ENCODE results near the gene IFIH1.

Gene IFIH1

GRCh38 chr2:162317861-162318327, 590 bp downstream of the IFIH1 start:
- Histone ChIP-seq H3K4ac (ENCODE audit: low read depth in 1 of 2, low read length in 2 of 2) (no peak overlapping the region), H2AFZ (ENCODE audit: low read depth, low read length) (peak overlapping the region; percentile 98), H3K4me2 (ENCODE audit: low read length, poor library complexity, severe bottlenecking) (peak overlapping the region; percentile 35), H4K8ac (ENCODE audit: low read length) (peak overlapping the region; percentile 5), H4K91ac (ENCODE audit: low read length) (no peak overlapping the region), H3K18ac (ENCODE audit: low read depth in 1 of 2, low read length in 2 of 2) (no peak overlapping the region), H3K4me3 (ENCODE audit: insufficient read depth in 1 of 2, low read depth in 1 of 2, low read length in 2 of 2) (peak overlapping the region; percentile 76 to 98), H3K9me3 (ENCODE audit: control insufficient read depth, low read length) (no peaks in the 10 kb centered on the region), H2BK5ac (ENCODE audit: low read depth, low read length, poor library complexity, severe bottlenecking) (no peak overlapping the region), H3K4me1 (ENCODE audit: control insufficient read depth, insufficient read depth, low read depth, low read length) (peaks cover 5% of the 10 kb centered on the region), H2BK120ac (ENCODE audit: low read depth, low read length) (no peak overlapping the region), H3K23ac (ENCODE audit: low read length in 2 of 2) (no peak overlapping the region), H2BK12ac (ENCODE audit: low read length in 2 of 2) (no peak overlapping the region), H3K36me3 (ENCODE audit: control insufficient read depth in 1 of 2, insufficient read depth in 2 of 2, low read depth in 1 of 2, low read length in 2 of 2) (no peaks in the 10 kb centered on the region), H3K27me3 (ENCODE audit: control insufficient read depth in 1 of 2, insufficient read depth in 1 of 2, low read length in 2 of 2) (no peaks in the 10 kb centered on the region), H3K27ac (ENCODE audit: low read length, poor library complexity, severe bottlenecking) (no peak overlapping the region), H3K14ac (ENCODE audit: low read length in 2 of 2) (no peak overlapping the region), H2BK15ac (ENCODE audit: low read depth, poor library complexity, severe bottlenecking) (no peak overlapping the region), H3K9ac (ENCODE audit: low read length) (peak overlapping the region; percentile 89), H2AK5ac (ENCODE audit: low read length, severe bottlenecking) (no peak overlapping the region), H3K79me1 (replicated peaks; ENCODE audit: low read length, poor library complexity, severe bottlenecking) (no peaks in the 10 kb centered on the region)
- DNase-seq, result peak; percentile 31
- 55% methylated on average over 16 of the region's 16 CpGs for WGBS

- Histone ChIP-seq H2BK120ac (ENCODE audit: low read depth, low read length) (no peak overlapping the region), H3K27ac (ENCODE audit: low read length, poor library complexity, severe bottlenecking) (no peak overlapping the region), H3K4ac (ENCODE audit: low read depth in 1 of 2, low read length in 2 of 2) (no peak overlapping the region), H3K9me3 (ENCODE audit: control insufficient read depth, low read length) (no peaks in the 10 kb centered on the region), H2BK15ac (ENCODE audit: low read depth, poor library complexity, severe bottlenecking) (no peak overlapping the region), H3K4me2 (ENCODE audit: low read length, poor library complexity, severe bottlenecking) (peak overlapping the region; percentile 17), H3K79me1 (replicated peaks; ENCODE audit: low read length, poor library complexity, severe bottlenecking) (no peaks in the 10 kb centered on the region), H4K91ac (ENCODE audit: low read length) (no peak overlapping the region), H3K36me3 (ENCODE audit: control insufficient read depth in 1 of 2, insufficient read depth in 2 of 2, low read depth in 1 of 2, low read length in 2 of 2) (no peaks in the 10 kb centered on the region), H3K9ac (ENCODE audit: low read length) (peak overlapping the region; percentile 89), H3K23ac (ENCODE audit: low read length in 2 of 2) (no peak overlapping the region), H3K4me1 (ENCODE audit: control insufficient read depth, insufficient read depth, low read depth, low read length) (peaks cover 5% of the 10 kb centered on the region), H2BK12ac (ENCODE audit: low read length in 2 of 2) (no peak overlapping the region), H4K8ac (ENCODE audit: low read length) (no peak overlapping the region), H2BK5ac (ENCODE audit: low read depth, low read length, poor library complexity, severe bottlenecking) (no peak overlapping the region), H3K18ac (ENCODE audit: low read depth in 1 of 2, low read length in 2 of 2) (no peak overlapping the region), H3K4me3 (ENCODE audit: insufficient read depth in 1 of 2, low read depth in 1 of 2, low read length in 2 of 2) (peak overlapping the region in 1 of 2 experiments; percentile 98), H3K27me3 (ENCODE audit: control insufficient read depth in 1 of 2, insufficient read depth in 1 of 2, low read length in 2 of 2) (no peaks in the 10 kb centered on the region), H3K14ac (ENCODE audit: low read length in 2 of 2) (no peak overlapping the region), H2AFZ (ENCODE audit: low read depth, low read length) (no peak overlapping the region), H2AK5ac (ENCODE audit: low read length, severe bottlenecking) (no peak overlapping the region)
- 88% methylated on average over 2 of the region's 3 CpGs for WGBS
- no peak for DNase-seq
These were observed 1.3 kb downstream of the IFIH1 start for GRCh38 chr2:162317058-162317742.

GRCh38 chr2:162316590-162316989, 1.9 kb downstream of the IFIH1 start:
- no peaks in the 10 kb centered on the region for H3K79me1 ChIP-seq (replicated peaks; ENCODE audit: low read length, poor library complexity, severe bottlenecking)
- H2BK15ac ChIP-seq (ENCODE audit: low read depth, poor library complexity, severe bottlenecking), result no peak overlapping the region
- peaks cover 5% of the 10 kb centered on the region for H3K4me1 ChIP-seq (ENCODE audit: control insufficient read depth, insufficient read depth, low read depth, low read length)
- H2AK5ac ChIP-seq (ENCODE audit: low read length, severe bottlenecking), result no peak overlapping the region
- H3K18ac ChIP-seq (ENCODE audit: low read depth in 1 of 2, low read length in 2 of 2), result no peak overlapping the region
- 96% methylated on average over 2 of the region's 2 CpGs for WGBS
- no peak overlapping the region for H2BK120ac ChIP-seq (ENCODE audit: low read depth, low read length)
- peak overlapping the region in 1 of 2 experiments; percentile 98 for H3K4me3 ChIP-seq (ENCODE audit: insufficient read depth in 1 of 2, low read depth in 1 of 2, low read length in 2 of 2)
- no peak overlapping the region for H3K23ac ChIP-seq (ENCODE audit: low read length in 2 of 2)
- no peak overlapping the region for H3K4me2 ChIP-seq (ENCODE audit: low read length, poor library complexity, severe bottlenecking)
- no peaks in the 10 kb centered on the region for H3K9me3 ChIP-seq (ENCODE audit: control insufficient read depth, low read length)
- no peak overlapping the region for H2BK5ac ChIP-seq (ENCODE audit: low read depth, low read length, poor library complexity, severe bottlenecking)
- H3K14ac ChIP-seq (ENCODE audit: low read length in 2 of 2), result no peak overlapping the region
- no peak overlapping the region for H3K4ac ChIP-seq (ENCODE audit: low read depth in 1 of 2, low read length in 2 of 2)
- no peak for DNase-seq
- H3K36me3 ChIP-seq (ENCODE audit: control insufficient read depth in 1 of 2, insufficient read depth in 2 of 2, low read depth in 1 of 2, low read length in 2 of 2), result no peaks in the 10 kb centered on the region
- no peak overlapping the region for H4K8ac ChIP-seq (ENCODE audit: low read length)
- H2BK12ac ChIP-seq (ENCODE audit: low read length in 2 of 2), result no peak overlapping the region
- H2AFZ ChIP-seq (ENCODE audit: low read depth, low read length), result no peak overlapping the region
- no peak overlapping the region for H3K9ac ChIP-seq (ENCODE audit: low read length)
- no peak overlapping the region for H4K91ac ChIP-seq (ENCODE audit: low read length)
- no peak overlapping the region for H3K27ac ChIP-seq (ENCODE audit: low read length, poor library complexity, severe bottlenecking)
- no peaks in the 10 kb centered on the region for H3K27me3 ChIP-seq (ENCODE audit: control insufficient read depth in 1 of 2, insufficient read depth in 1 of 2, low read length in 2 of 2)

DNA sequence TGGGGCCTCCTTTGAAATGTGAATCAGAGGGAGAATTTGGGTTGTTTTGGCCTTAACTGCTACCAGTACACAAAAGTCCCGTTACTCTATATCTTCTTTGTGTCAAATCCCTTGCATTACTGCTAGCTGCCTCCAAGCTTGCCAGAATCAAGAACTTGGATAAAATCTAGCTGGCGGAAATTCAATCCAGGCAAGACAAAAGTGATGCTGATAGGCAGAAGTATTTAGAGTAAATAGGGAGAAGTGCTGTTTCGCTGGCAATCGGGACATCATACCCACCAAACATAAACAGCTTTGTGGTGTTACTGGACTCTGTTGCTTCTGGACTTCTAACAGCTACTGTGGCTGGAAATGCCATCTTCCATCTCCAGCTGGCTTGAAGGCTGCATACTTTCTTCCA, 2.5 kb downstream of the IFIH1 start:
- no peaks in the 10 kb centered on the region for H3K79me1 ChIP-seq (replicated peaks; ENCODE audit: low read length, poor library complexity, severe bottlenecking)
- no peaks in the 10 kb centered on the region for H3K9me3 ChIP-seq (ENCODE audit: control insufficient read depth, low read length)
- H3K14ac ChIP-seq (ENCODE audit: low read length in 2 of 2), result no peak overlapping the region
- H3K4me3 ChIP-seq (ENCODE audit: insufficient read depth in 1 of 2, low read depth in 1 of 2, low read length in 2 of 2), result no peak overlapping the region
- H3K23ac ChIP-seq (ENCODE audit: low read length in 2 of 2), result no peak overlapping the region
- H3K4me1 ChIP-seq (ENCODE audit: control insufficient read depth, insufficient read depth, low read depth, low read length), result peaks cover 5% of the 10 kb centered on the region
- no peak overlapping the region for H3K27ac ChIP-seq (ENCODE audit: low read length, poor library complexity, severe bottlenecking)
- no peak overlapping the region for H4K8ac ChIP-seq (ENCODE audit: low read length)
- H2AFZ ChIP-seq (ENCODE audit: low read depth, low read length), result no peak overlapping the region
- no peak overlapping the region for H2AK5ac ChIP-seq (ENCODE audit: low read length, severe bottlenecking)
- H3K27me3 ChIP-seq (ENCODE audit: control insufficient read depth in 1 of 2, insufficient read depth in 1 of 2, low read length in 2 of 2), result no peaks in the 10 kb centered on the region
- H2BK15ac ChIP-seq (ENCODE audit: low read depth, poor library complexity, severe bottlenecking), result no peak overlapping the region
- no peak overlapping the region for H4K91ac ChIP-seq (ENCODE audit: low read length)
- no peak overlapping the region for H3K4me2 ChIP-seq (ENCODE audit: low read length, poor library complexity, severe bottlenecking)
- no peak overlapping the region for H3K4ac ChIP-seq (ENCODE audit: low read depth in 1 of 2, low read length in 2 of 2)
- H2BK120ac ChIP-seq (ENCODE audit: low read depth, low read length), result no peak overlapping the region
- no peak for DNase-seq
- WGBS, result 100% methylated on average over 3 of the region's 4 CpGs
- H3K18ac ChIP-seq (ENCODE audit: low read depth in 1 of 2, low read length in 2 of 2), result no peak overlapping the region
- H2BK12ac ChIP-seq (ENCODE audit: low read length in 2 of 2), result no peak overlapping the region
- H3K36me3 ChIP-seq (ENCODE audit: control insufficient read depth in 1 of 2, insufficient read depth in 2 of 2, low read depth in 1 of 2, low read length in 2 of 2), result no peaks in the 10 kb centered on the region
- no peak overlapping the region for H3K9ac ChIP-seq (ENCODE audit: low read length)
- no peak overlapping the region for H2BK5ac ChIP-seq (ENCODE audit: low read depth, low read length, poor library complexity, severe bottlenecking)
